HG03039 (cell line): ENCODE results near the gene MED27.
"Not testable (repeated sequence)": the region's sequence is repeated elsewhere in the genome, so short reads cannot be mapped to it uniquely, and the experiment has no call there.

Experiments
- ATAC-seq: cut with Tn5 transposase; IDR thresholded peaks from one replicate; pipeline ENCODE4 v1.9.1; 2021; ENCODE audit warnings: mild to moderate bottlenecking, moderate library complexity; ENCODE audit not compliant: unreplicated experiment

Gene MED27

GRCh38 chr9:132077881-132078698 lies 1.6 kb downstream of the MED27 start:
- ATAC-seq: no peak

GRCh38 chr9:132075853-132076252 lies 3.8 kb downstream of the MED27 start:
- no peak for ATAC-seq

GRCh38 chr9:132074736-132075135 lies 4.9 kb downstream of the MED27 start:
- no peak for ATAC-seq

GRCh38 chr9:132071847-132072507 lies 7.7 kb downstream of the MED27 start:
- no peak for ATAC-seq

- no peak for ATAC-seq
Observed at GRCh38 chr9:132069046-132069898, 10.4 kb downstream of the MED27 start.

- ATAC-seq: no peak
Observed at GRCh38 chr9:132068605-132069004, 11.1 kb downstream of the MED27 start.

GRCh38 chr9:132066511-132066910 lies 13.2 kb downstream of the MED27 start:
- no peak for ATAC-seq

GRCh38 chr9:132066057-132066456 lies 13.6 kb downstream of the MED27 start:
- no peak for ATAC-seq

- ATAC-seq: no peak
Observed at GRCh38 chr9:132063281-132063680, 16.4 kb downstream of the MED27 start.

- ATAC-seq: no peak
Observed at GRCh38 chr9:132062806-132063205, 16.9 kb downstream of the MED27 start.

GRCh38 chr9:132061526-132061925 lies 18.1 kb downstream of the MED27 start:
- no peak for ATAC-seq

GRCh38 chr9:132059361-132059760 lies 20.3 kb downstream of the MED27 start:
- no peak for ATAC-seq

GRCh38 chr9:132058226-132058625 lies 21.4 kb downstream of the MED27 start:
- not testable (repeated sequence) for ATAC-seq

- no peak for ATAC-seq
Observed at GRCh38 chr9:132056717-132057560, 22.7 kb downstream of the MED27 start.

GRCh38 chr9:132055756-132056155 lies 23.9 kb downstream of the MED27 start:
- no peak for ATAC-seq

GRCh38 chr9:132054024-132054423 lies 25.6 kb downstream of the MED27 start:
- ATAC-seq: no peak

GRCh38 chr9:132049900-132050299 lies 29.8 kb downstream of the MED27 start:
- no peak for ATAC-seq

GRCh38 chr9:132049323-132049882 lies 30.3 kb downstream of the MED27 start:
- no peak for ATAC-seq

GRCh38 chr9:132048201-132048600 lies 31.5 kb downstream of the MED27 start:
- no peak for ATAC-seq

GRCh38 chr9:132046456-132046855 lies 33.2 kb downstream of the MED27 start:
- no peak for ATAC-seq
